PC-9 (cell line): ENCODE results near the gene DUSP7. TPM values are rescaled to one million over a fixed set of nuclear protein-coding genes. Genes with fewer than 3 reads are reported as not detected.

ENCODE experiments used
- BruUV-seq: library from RNA; stranded (reverse); fragments of 400-500 nt; replicated peaks from 2 replicates; lab custom pipeline; 2021; lab: Mats Ljungman, UMichigan
- CTCF ChIA-PET: fragments of 300-600 bp; sonication (Branson Sonifier 250); formaldehyde crosslinking; loops from one replicate; lab custom pipeline; 2022; ENCODE audit warnings: antibody characterized with exemption; lab: Charles Lee
- POLR2A ChIA-PET: fragments of 300-600 bp; sonication (Branson Sonifier 250); formaldehyde crosslinking; loops from one replicate; lab custom pipeline; 2022; ENCODE audit warnings: antibody characterized with exemption; ENCODE audit not compliant: unreplicated experiment; lab: Charles Lee
- DNase-seq, 2 experiments: peaks; one replicate each; pipeline versions ENCODE4 v3.0.0 to v3.0.0-alpha.2; 2015 to 2022; ENCODE audit warnings: mixed read lengths in 1 of 2
- H2AFZ ChIP-seq: fragments of 200-600 bp; sonication (generic); 2 replicates; pipeline ENCODE4 v1.8.1; 2017; ENCODE audit warnings: antibody characterized with exemption
- H3F3A ChIP-seq: fragments of 200-600 bp; sonication (generic); 2 replicates; pipeline ENCODE4 v1.8.1; 2017; ENCODE audit warnings: antibody characterized with exemption, mild to moderate bottlenecking, low read depth; ENCODE audit not compliant: insufficient read depth
- H3K27ac ChIP-seq: fragments of 200-600 bp; sonication (generic); 2 replicates; pipeline ENCODE4 v1.6.1; 2016; ENCODE audit warnings: mixed run types
- H3K27me3 ChIP-seq: fragments of 200-600 bp; sonication (generic); 2 replicates; pipeline ENCODE4 v1.6.1; 2016; ENCODE audit warnings: low read depth, mixed run types; ENCODE audit not compliant: insufficient read depth
- H3K36me3 ChIP-seq: fragments of 200-600 bp; sonication (generic); 2 replicates; pipeline ENCODE4 v1.6.1; 2016; ENCODE audit warnings: low read depth, mixed run types
- H3K4me1 ChIP-seq: fragments of 200-600 bp; sonication (generic); replicated peaks from 2 replicates; pipeline ENCODE4 v1.6.1; 2016; ENCODE audit warnings: mixed run types; ENCODE audit not compliant: insufficient read depth
- H3K4me2 ChIP-seq: fragments of 200-600 bp; sonication (generic); 2 replicates; pipeline ENCODE4 v1.6.1; 2017; ENCODE audit warnings: mixed run types
- H3K4me3 ChIP-seq: fragments of 200-600 bp; sonication (generic); 2 replicates; pipeline ENCODE4 v1.6.1; 2016; ENCODE audit warnings: mixed run types
- H3K79me2 ChIP-seq: fragments of 200-600 bp; sonication (generic); 2 replicates; pipeline ENCODE4 v1.6.1; 2017; ENCODE audit warnings: low read depth, mixed run types
- H3K9me2 ChIP-seq: fragments of 200-600 bp; sonication (generic); 2 replicates; pipeline ENCODE4 v1.8.1; 2017; ENCODE audit warnings: mild to moderate bottlenecking; ENCODE audit not compliant: insufficient read depth
- H3K9me3 ChIP-seq: fragments of 200-600 bp; sonication (generic); 2 replicates; pipeline ENCODE4 v1.8.1; 2016; ENCODE audit warnings: low read depth; ENCODE audit not compliant: insufficient read depth
- H4K20me1 ChIP-seq: fragments of 200-600 bp; sonication (generic); 2 replicates; pipeline ENCODE4 v1.8.1; 2017; ENCODE audit not compliant: insufficient read depth
- CTCF ChIP-seq: fragments of 200-600 bp; sonication (generic); conservative IDR thresholded peaks from 2 replicates; pipeline ENCODE4 v1.6.1; 2017; ENCODE audit warnings: mixed run types, antibody characterized with exemption, mild to moderate bottlenecking, moderate library complexity
- EZH2 ChIP-seq: fragments of 200-600 bp; sonication (generic); IDR thresholded peaks from 2 replicates; pipeline ENCODE4 v1.8.0; 2017; ENCODE audit warnings: antibody characterized with exemption, low read depth
- intact Hi-C: fragments of 100-400 bp; cut with micrococcal nuclease; formaldehyde crosslinking; loops from one replicate; pipeline ENCODE4 v1.10.0; 2022; ENCODE audit not compliant: unreplicated experiment
- total RNA-seq: library from RNA; stranded (reverse); gene quantifications from 2 replicates; pipeline ENCODE4 v1.2.3, GENCODE V29; 2021

The DUSP7 gene
- total RNA-seq, 1 experiment from 2014 or later = 9.5 TPM

GRCh38 chr3:52086461-52086860 lies 30.1 kb upstream of the DUSP7 start:
- BruUV-seq = no TSS peak
- H2AFZ ChIP-seq = no peak overlapping the region
- POLR2A ChIA-PET = no interaction called here
- intact Hi-C loops = no loop called here
- no peaks in the 10 kb centered on the region for H3K9me3 ChIP-seq
- no peaks in the 10 kb centered on the region for H3K4me1 ChIP-seq
- H3K27ac ChIP-seq = no peak overlapping the region
- no peak for DNase-seq
- no peaks in the 10 kb centered on the region for H3K27me3 ChIP-seq
- CTCF ChIA-PET = no interaction called here
- no peak overlapping the region for H3K4me3 ChIP-seq
- H3F3A ChIP-seq = no peaks in the 10 kb centered on the region
- no peaks in the 10 kb centered on the region for H3K79me2 ChIP-seq
- TF ChIP-seq EZH2 (no peak), CTCF (no peak)
- H3K36me3 ChIP-seq = no peaks in the 10 kb centered on the region
- no peak overlapping the region for H3K4me2 ChIP-seq
- no peaks in the 10 kb centered on the region for H4K20me1 ChIP-seq
- no peaks in the 10 kb centered on the region for H3K9me2 ChIP-seq

DNA sequence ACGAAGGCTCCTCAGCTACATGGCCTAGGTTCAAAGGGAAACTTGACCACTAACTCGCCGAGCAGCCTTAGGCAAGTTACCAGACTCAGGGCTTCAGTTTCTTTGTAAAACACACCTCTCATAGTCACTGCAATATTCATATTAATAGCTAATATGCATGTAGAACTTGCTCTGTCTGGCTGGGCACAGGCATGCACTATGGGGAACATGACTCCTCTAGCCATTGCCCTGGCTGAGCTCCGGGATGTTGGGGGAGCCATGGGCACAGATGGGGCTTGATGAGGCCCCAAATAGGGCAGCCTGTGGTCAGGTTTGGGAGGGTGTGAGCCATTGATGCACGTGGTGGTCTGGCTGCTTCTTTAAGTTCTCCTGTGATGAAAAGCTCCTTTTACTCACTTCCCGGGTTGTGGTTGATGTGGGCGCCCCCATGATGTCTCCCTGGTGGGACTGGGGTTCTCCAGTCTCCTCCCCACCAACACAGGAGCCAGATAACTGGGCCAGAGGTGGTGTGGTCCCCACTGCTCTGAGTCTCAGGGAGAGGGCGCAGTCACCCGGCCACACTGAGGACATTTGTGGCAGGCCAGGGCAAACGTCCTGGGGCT lies 29.4 kb upstream of the DUSP7 start:
- Histone ChIP-seq H3K4me2 (no peak overlapping the region), H3K36me3 (no peaks in the 10 kb centered on the region), H3K9me3 (no peaks in the 10 kb centered on the region), H3F3A (no peaks in the 10 kb centered on the region), H2AFZ (no peak overlapping the region), H3K79me2 (no peaks in the 10 kb centered on the region), H3K27ac (no peak overlapping the region), H4K20me1 (no peaks in the 10 kb centered on the region), H3K4me1 (no peaks in the 10 kb centered on the region), H3K27me3 (no peaks in the 10 kb centered on the region), H3K4me3 (no peak overlapping the region), H3K9me2 (no peaks in the 10 kb centered on the region)
- DNase-seq = no peak
- CTCF ChIA-PET = no interaction called here
- POLR2A ChIA-PET = no interaction called here
- TF ChIP-seq CTCF = no peak
- TF ChIP-seq EZH2 = no peak
- BruUV-seq = no TSS peak
- intact Hi-C loops = no loop called here

- POLR2A ChIA-PET = no interaction called here
- H2AFZ ChIP-seq = no peak overlapping the region
- no peak overlapping the region for H3K4me2 ChIP-seq
- H3F3A ChIP-seq = no peaks in the 10 kb centered on the region
- no peaks in the 10 kb centered on the region for H3K4me1 ChIP-seq
- TF ChIP-seq CTCF (no peak), EZH2 (no peak)
- no peaks in the 10 kb centered on the region for H3K9me3 ChIP-seq
- no peak for DNase-seq
- no peaks in the 10 kb centered on the region for H3K36me3 ChIP-seq
- H3K27me3 ChIP-seq = no peaks in the 10 kb centered on the region
- intact Hi-C loops = no loop called here
- no TSS peak for BruUV-seq
- H4K20me1 ChIP-seq = no peaks in the 10 kb centered on the region
- no peak overlapping the region for H3K27ac ChIP-seq
- no peak overlapping the region for H3K4me3 ChIP-seq
- no peaks in the 10 kb centered on the region for H3K9me2 ChIP-seq
- no peaks in the 10 kb centered on the region for H3K79me2 ChIP-seq
- CTCF ChIA-PET = no interaction called here
Measured at GRCh38 chr3:52084954-52085680, 28.7 kb upstream of the DUSP7 start.
